SK-N-MC (cell line): ENCODE measurements around the gene HIKESHI.

ENCODE experiments used
- EZH2 ChIP-seq: fragments of 200-600 bp; sonication (generic); IDR thresholded peaks from one replicate; pipeline ENCODE4 v1.6.1; 2017; ENCODE audit warnings: antibody characterized with exemption
- FOXP2 ChIP-seq: optimal IDR thresholded peaks from 2 replicates; pipeline ENCODE3; 2011; ENCODE audit warnings: mild to moderate bottlenecking, moderate library complexity; ENCODE audit not compliant: insufficient read depth; ENCODE audit errors: extremely low read length, control extremely low read depth
- POLR2AphosphoS5 ChIP-seq: IDR thresholded peaks from 2 replicates; pipeline ENCODE4 v1.6.1; 2012; ENCODE audit warnings: mild to moderate bottlenecking, low read depth, low read length, borderline replicate concordance

DNA sequence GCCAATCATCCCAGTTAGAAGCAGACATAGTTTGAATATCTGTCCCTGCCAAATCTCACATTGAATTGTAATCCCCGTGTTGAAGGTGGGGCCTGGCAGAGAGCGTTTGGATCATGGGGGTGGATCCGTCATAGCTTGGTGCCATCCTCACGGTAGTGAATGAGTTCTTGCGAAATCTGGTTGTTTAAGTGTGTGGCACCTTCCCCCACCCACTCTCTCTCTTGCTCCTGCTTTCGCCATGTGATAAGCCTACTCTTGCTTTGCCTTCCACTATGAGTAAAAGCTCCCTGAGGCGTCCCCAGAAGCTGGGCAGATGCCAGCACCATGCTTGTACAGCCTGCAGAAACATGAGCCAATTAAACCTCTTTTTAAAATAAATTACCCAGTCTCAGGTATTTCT lies 67.6 kb downstream of the HIKESHI start:
- TF ChIP-seq POLR2AphosphoS5 (no peak), EZH2 (no peak), FOXP2 (no peak)
